Amniotic stem cell (primary cell): Measurements from ENCODE around the gene MTCP1.

Experiments used
- DNase-seq: peaks from one replicate; lab custom pipeline; 2025; lab: John Stamatoyannopoulos, UW

MTCP1 gene

GRCh38 chrX:155070975-155071693, at the start of gene MTCP1, which contains the start of the genes BRCC3 and CMC4:
Gene MTCP1 (minus strand): TSS chrX:155071136. CDS start chrX:155066010, 5,126 bp downstream.
Gene BRCC3 (plus strand): TSS chrX:155071508. CDS start chrX:155071528, 20 bp downstream.
Gene CMC4 (minus strand): TSS chrX:155071136. CDS start chrX:155064023, 7,113 bp downstream.
- DNase-seq, result peak; percentile 21

GRCh38 chrX:155115174-155115819, 44.4 kb upstream of the MTCP1 start:
- no peak for DNase-seq

GRCh38 chrX:155113097-155113496, 42.2 kb upstream of the MTCP1 start:
- no peak for DNase-seq

GRCh38 chrX:155112171-155112570, 41.2 kb upstream of the MTCP1 start:
- DNase-seq, result no peak

- no peak for DNase-seq
Observed at GRCh38 chrX:155108427-155108826, 37.5 kb upstream of the MTCP1 start.

GRCh38 chrX:155105919-155106318, 35.0 kb upstream of the MTCP1 start:
- DNase-seq, result no peak

GRCh38 chrX:155094468-155095061, 23.6 kb upstream of the MTCP1 start:
- DNase-seq, result no peak

GRCh38 chrX:155086961-155087735, 16.2 kb upstream of the MTCP1 start:
- DNase-seq, result no peak

GRCh38 chrX:155086202-155086840, 15.4 kb upstream of the MTCP1 start:
- DNase-seq, result no peak

- DNase-seq, result no peak
Observed at GRCh38 chrX:155071694-155072280, 851 bp upstream of the MTCP1 start.

- no peak for DNase-seq
Observed at GRCh38 chrX:155070663-155070974, 317 bp downstream of the MTCP1 start.

- no peak for DNase-seq
Observed at GRCh38 chrX:155070038-155070437, 898 bp downstream of the MTCP1 start.

- DNase-seq, result no peak
Observed at GRCh38 chrX:155069414-155069813, 1.5 kb downstream of the MTCP1 start.

GRCh38 chrX:155068165-155068564, 2.8 kb downstream of the MTCP1 start:
- no peak for DNase-seq

GRCh38 chrX:155065035-155065734, 5.8 kb downstream of the MTCP1 start:
- no peak for DNase-seq

- no peak for DNase-seq
Observed at GRCh38 chrX:155061760-155062159, 9.2 kb downstream of the MTCP1 start.

- DNase-seq, result peak; percentile 6
Observed at GRCh38 chrX:155056877-155057792, 13.8 kb downstream of the MTCP1 start.

GRCh38 chrX:155056471-155056870, 14.5 kb downstream of the MTCP1 start:
- DNase-seq, result no peak

- DNase-seq, result no peak
Observed at GRCh38 chrX:155055494-155055893, 15.4 kb downstream of the MTCP1 start.

GRCh38 chrX:155054255-155054654, 16.7 kb downstream of the MTCP1 start:
- no peak for DNase-seq
